NCI-H1694 (cell line): Measurements from ENCODE around the gene GSTO1.

Experiments used
- DNase-seq: peaks from one replicate; lab custom pipeline; 2025; lab: John Stamatoyannopoulos, UW

The GSTO1 gene

GRCh38 chr10:104276192-104276591 is 21.5 kb downstream of the GSTO1 start:
- DNase-seq, result no peak

GRCh38 chr10:104277785-104278184 is 23.1 kb downstream of the GSTO1 start:
- no peak for DNase-seq

GRCh38 chr10:104279550-104280259 is 25.0 kb downstream of the GSTO1 start:
- DNase-seq, result no peak

GRCh38 chr10:104281694-104282093 is 27.0 kb downstream of the GSTO1 start:
- no peak for DNase-seq

- DNase-seq, result no peak
Measured at GRCh38 chr10:104284846-104285245, 30.2 kb downstream of the GSTO1 start.

- no peak for DNase-seq
Measured at GRCh38 chr10:104286939-104287338, 32.2 kb downstream of the GSTO1 start.

- no peak for DNase-seq
Measured at GRCh38 chr10:104288355-104288754, 33.7 kb downstream of the GSTO1 start.

GRCh38 chr10:104291439-104291951 is 36.8 kb downstream of the GSTO1 start:
- peak; percentile 51 for DNase-seq

GRCh38 chr10:104293011-104293410 is 38.3 kb downstream of the GSTO1 start:
- no peak for DNase-seq

- DNase-seq, result no peak
Measured at GRCh38 chr10:104293781-104294321, 39.2 kb downstream of the GSTO1 start.

GRCh38 chr10:104296687-104297436 is 42.2 kb downstream of the GSTO1 start:
- DNase-seq, result no peak

GRCh38 chr10:104297697-104298660 is 43.3 kb downstream of the GSTO1 start:
- no peak for DNase-seq

- DNase-seq, result no peak
Measured at GRCh38 chr10:104299031-104299904, 44.6 kb downstream of the GSTO1 start.

GRCh38 chr10:104300002-104300735 is 45.5 kb downstream of the GSTO1 start:
- no peak for DNase-seq

- peak; percentile 87 for DNase-seq
Measured at GRCh38 chr10:104300736-104301292, 46.1 kb downstream of the GSTO1 start.

GRCh38 chr10:104301907-104302690 is 47.4 kb downstream of the GSTO1 start:
- DNase-seq, result no peak

- DNase-seq, result no peak
Measured at GRCh38 chr10:104303594-104304355, 49.1 kb downstream of the GSTO1 start.

GRCh38 chr10:104304356-104304745 is 49.7 kb downstream of the GSTO1 start:
- no peak for DNase-seq
